Uterus (tissue), 4 donors: ENCODE measurements around the gene MED13L. TPM values are rescaled to one million over a fixed set of nuclear protein-coding genes. Genes with fewer than 3 reads are reported as not detected.

Experiments used
- DNase-seq, 2 donors: peaks; one replicate each; pipeline ENCODE4 v3.0.0-alpha.2; 2019 to 2020
- H3K27ac ChIP-seq, 2 donors: fragments of 200-600 bp; sonication (generic); 1 replicate in 1 of 2; 2 replicates in 1 of 2; pipeline ENCODE4 v1.5.1; 2016 to 2018
- H3K27me3 ChIP-seq, 2 donors: fragments of 200-600 bp; sonication (generic); one replicate each; pipeline ENCODE4 v1.5.1; 2018 to 2019; ENCODE audit warnings: control low read depth in 1 of 2
- H3K36me3 ChIP-seq, 2 donors: fragments of 200-600 bp; sonication (generic); one replicate each; pipeline ENCODE4 v1.5.1; 2019; ENCODE audit warnings: control low read depth in 1 of 2
- H3K4me1 ChIP-seq, 2 donors: fragments of 200-600 bp; sonication (generic); one replicate each; pipeline ENCODE4 v1.5.1; 2018 to 2019; ENCODE audit warnings: control low read depth in 1 of 2
- H3K4me3 ChIP-seq, 2 donors: fragments of 200-600 bp; sonication (generic); 1 replicate in 1 of 2; 2 replicates in 1 of 2; pipeline ENCODE4 v1.5.1; 2018 to 2019; ENCODE audit warnings: mild to moderate bottlenecking in 1 of 2
- H3K9me3 ChIP-seq, 2 donors: fragments of 200-600 bp; sonication (generic); one replicate each; pipeline ENCODE4 v1.5.1; 2019; ENCODE audit warnings: control low read depth in 1 of 2
- CTCF ChIP-seq, 4 experiments: fragments of 200-600 bp in 2 of 4; fragments of 450-650 bp in 2 of 4; sonication (generic) in 2 of 4; IDR thresholded peaks; one replicate each; pipeline ENCODE4 v1.5.1; 2016 to 2019; ENCODE audit warnings: antibody characterized with exemption in 4 of 4, mild to moderate bottlenecking in 2 of 4, moderate library complexity in 1 of 4
- POLR2A ChIP-seq, 2 donors: fragments of 450-650 bp; IDR thresholded peaks; one replicate each; pipeline ENCODE4 v1.6.1; 2016; ENCODE audit warnings: antibody characterized with exemption in 2 of 2, mild to moderate bottlenecking in 1 of 2, moderate library complexity in 1 of 2
- intact Hi-C: fragments of 100-400 bp; cut with DNase I; formaldehyde crosslinking; loops from one replicate; pipeline ENCODE4 v1.15.1; 2023; ENCODE audit warnings: low total_unique reads
- total RNA-seq, 4 donors: library from RNA; depleted of rRNA in 3 of 4; stranded (reverse); fragments of >200 nt in 3 of 4; gene quantifications; one replicate each; pipeline versions ENCODE4 v1.1.0 to v1.2.4, GENCODE V29; 2014 to 2023
- donor health status: DM: yes; HTN: yes; CAD: no.

Gene MED13L
- total RNA-seq, 4 donors from 2014 or later, result 189 to 314 (median 254) TPM

- H3K27me3 ChIP-seq, result no peaks in the 10 kb centered on the region
- H3K4me1 ChIP-seq, result peaks cover 0 to 15% of the 10 kb centered on the region in 2 donors
- H3K9me3 ChIP-seq, result no peaks in the 10 kb centered on the region
- intact Hi-C loops, result no loop called here
- no peak for DNase-seq
- TF ChIP-seq CTCF (IDR thresholded peaks at IDR 0.05), result no peak
- TF ChIP-seq POLR2A (IDR thresholded peaks at IDR 0.05), result no peak
- no peak overlapping the region for H3K27ac ChIP-seq
- no peaks in the 10 kb centered on the region for H3K36me3 ChIP-seq
- no peak overlapping the region for H3K4me3 ChIP-seq
Observed at GRCh38 chr12:116113398-116114130, 163.9 kb downstream of the MED13L start.

GRCh38 chr12:116106870-116107269, 170.6 kb downstream of the MED13L start:
- Histone ChIP-seq H3K36me3 (no peaks in the 10 kb centered on the region), H3K4me3 (no peak overlapping the region), H3K27me3 (no peaks in the 10 kb centered on the region), H3K9me3 (no peaks in the 10 kb centered on the region), H3K4me1 (peaks cover 0 to 4% of the 10 kb centered on the region in 2 donors), H3K27ac (no peak overlapping the region)
- no peak for TF ChIP-seq CTCF (IDR thresholded peaks at IDR 0.05)
- no peak for TF ChIP-seq POLR2A (IDR thresholded peaks at IDR 0.05)
- DNase-seq, result no peak
- intact Hi-C loops, result no loop called here

GRCh38 chr12:116104167-116104767, 173.2 kb downstream of the MED13L start:
- Histone ChIP-seq H3K4me1 (no peaks in the 10 kb centered on the region), H3K27ac (no peak overlapping the region), H3K36me3 (no peaks in the 10 kb centered on the region), H3K27me3 (no peaks in the 10 kb centered on the region), H3K9me3 (no peaks in the 10 kb centered on the region), H3K4me3 (no peak overlapping the region)
- intact Hi-C loops, result no loop called here
- TF ChIP-seq CTCF (IDR thresholded peaks at IDR 0.05) (no peak), POLR2A (IDR thresholded peaks at IDR 0.05) (no peak)
- no peak for DNase-seq

GRCh38 chr12:116101991-116102390, 175.5 kb downstream of the MED13L start:
- H3K9me3 ChIP-seq, result no peaks in the 10 kb centered on the region
- H3K4me3 ChIP-seq, result no peak overlapping the region
- intact Hi-C loops, result no loop called here
- TF ChIP-seq POLR2A (IDR thresholded peaks at IDR 0.05) (no peak), CTCF (IDR thresholded peaks at IDR 0.05) (no peak)
- H3K4me1 ChIP-seq, result no peaks in the 10 kb centered on the region
- no peak overlapping the region for H3K27ac ChIP-seq
- DNase-seq, result no peak
- no peaks in the 10 kb centered on the region for H3K27me3 ChIP-seq
- no peaks in the 10 kb centered on the region for H3K36me3 ChIP-seq

- TF ChIP-seq CTCF (IDR thresholded peaks at IDR 0.05) (no peak), POLR2A (IDR thresholded peaks at IDR 0.05) (no peak)
- H3K9me3 ChIP-seq, result no peaks in the 10 kb centered on the region
- H3K4me1 ChIP-seq, result no peaks in the 10 kb centered on the region
- no peak overlapping the region for H3K4me3 ChIP-seq
- intact Hi-C loops, result no loop called here
- no peak for DNase-seq
- H3K36me3 ChIP-seq, result no peaks in the 10 kb centered on the region
- no peak overlapping the region for H3K27ac ChIP-seq
- no peaks in the 10 kb centered on the region for H3K27me3 ChIP-seq
Observed at GRCh38 chr12:116099652-116100432, 177.7 kb downstream of the MED13L start.
